Sigmoid colon (tissue), 4 donors: ENCODE measurements around the gene CCDC83.

Source experiments
- CTCF ChIP-seq, 4 experiments: fragments of 450-650 bp in 3 of 4; fragments of 200-600 bp in 1 of 4; IDR thresholded peaks; one replicate each; pipeline ENCODE4 v1.5.1; 2016 to 2019; ENCODE audit warnings: antibody characterized with exemption in 4 of 4, mild to moderate bottlenecking in 3 of 4, moderate library complexity in 2 of 4
- EP300 ChIP-seq, 4 donors: sonication (generic); formaldehyde crosslinking; IDR thresholded peaks; one replicate each; pipeline ENCODE4 v1.6.1; 2017; ENCODE audit warnings: antibody characterized with exemption in 4 of 4
- POLR2A ChIP-seq, 2 donors: fragments of 450-650 bp; IDR thresholded peaks; one replicate each; pipeline ENCODE4 v1.6.1; 2016; ENCODE audit warnings: antibody characterized with exemption in 2 of 2, mild to moderate bottlenecking in 2 of 2, moderate library complexity in 2 of 2
- POLR2AphosphoS5 ChIP-seq, 4 donors: sonication (generic); formaldehyde crosslinking; IDR thresholded peaks; one replicate each; pipeline ENCODE4 v1.6.1; 2017; ENCODE audit warnings: antibody characterized with exemption in 4 of 4

- no peak for TF ChIP-seq CTCF (IDR thresholded peaks at IDR 0.05)
- TF ChIP-seq EP300 (IDR thresholded peaks at IDR 0.05): no peak
- no peak for TF ChIP-seq POLR2A (IDR thresholded peaks at IDR 0.05)
- no peak for TF ChIP-seq POLR2AphosphoS5 (IDR thresholded peaks at IDR 0.05)
Measured at GRCh38 chr11:85843929-85844328, 11.3 kb upstream of the CCDC83 start.
